ENCODE measurements around the gene TMEM269. TPM values are rescaled to one million over a fixed set of nuclear protein-coding genes. Genes with fewer than 3 reads are reported as not detected.

Gene TMEM269
- total RNA-seq, 3 donors from 2014 or later, result not detected

GRCh38 chr1:42780176-42780575, 4.6 kb upstream of the TMEM269 start:
- DNase-seq (no peak), ATAC-seq (no peak)
- TF ChIP-seq CTCF (IDR thresholded peaks at IDR 0.05), result no peak
- H3K4me3 ChIP-seq, result no peak overlapping the region
- intact Hi-C loops (cut with DNase I, micrococcal nuclease), result no loop called here
- peaks cover 3% of the 10 kb centered on the region for H3K4me1 ChIP-seq (ENCODE audit: low read depth)
- no peaks in the 10 kb centered on the region for H3K9me3 ChIP-seq
- peaks cover 5% of the 10 kb centered on the region for H3K36me3 ChIP-seq (ENCODE audit: low read depth)

GRCh38 chr1:42783092-42783491, 1.7 kb upstream of the TMEM269 start:
- no peak overlapping the region for H3K4me3 ChIP-seq
- intact Hi-C loops (cut with DNase I, micrococcal nuclease), result no loop called here
- ATAC-seq (no peak), DNase-seq (no peak)
- no peaks in the 10 kb centered on the region for H3K36me3 ChIP-seq (ENCODE audit: low read depth)
- no peak for TF ChIP-seq CTCF (IDR thresholded peaks at IDR 0.05)
- peaks cover 3% of the 10 kb centered on the region for H3K4me1 ChIP-seq (ENCODE audit: low read depth)
- no peaks in the 10 kb centered on the region for H3K9me3 ChIP-seq

GRCh38 chr1:42784547-42784945, 245 bp upstream of the TMEM269 start:
- H3K9me3 ChIP-seq, result no peaks in the 10 kb centered on the region
- no peak for TF ChIP-seq CTCF (IDR thresholded peaks at IDR 0.05)
- H3K4me1 ChIP-seq (ENCODE audit: low read depth), result peaks cover 3% of the 10 kb centered on the region
- ATAC-seq (no peak), DNase-seq (no peak)
- no peaks in the 10 kb centered on the region for H3K36me3 ChIP-seq (ENCODE audit: low read depth)
- intact Hi-C loops (cut with DNase I, micrococcal nuclease), result no loop called here
- no peak overlapping the region for H3K4me3 ChIP-seq

GRCh38 chr1:42786097-42786496, 1.3 kb downstream of the TMEM269 start:
- Histone ChIP-seq H3K9me3 (no peaks in the 10 kb centered on the region), H3K36me3 (ENCODE audit: low read depth) (no peaks in the 10 kb centered on the region), H3K4me1 (ENCODE audit: low read depth) (peaks cover 3% of the 10 kb centered on the region), H3K4me3 (no peak overlapping the region)
- intact Hi-C loops (cut with DNase I, micrococcal nuclease), result no loop called here
- ATAC-seq (no peak), DNase-seq (no peak)
- TF ChIP-seq CTCF (IDR thresholded peaks at IDR 0.05), result no peak

- TF ChIP-seq CTCF (IDR thresholded peaks at IDR 0.05), result no peak
- ATAC-seq (no peak), DNase-seq (no peak)
- intact Hi-C loops (cut with DNase I, micrococcal nuclease), result no loop called here
- no peaks in the 10 kb centered on the region for H3K9me3 ChIP-seq
- H3K4me3 ChIP-seq, result no peak overlapping the region
- H3K36me3 ChIP-seq (ENCODE audit: low read depth), result no peaks in the 10 kb centered on the region
- peaks cover 3% of the 10 kb centered on the region for H3K4me1 ChIP-seq (ENCODE audit: low read depth)
Observed at GRCh38 chr1:42788021-42788420, 3.2 kb downstream of the TMEM269 start.

- no peak for TF ChIP-seq CTCF (IDR thresholded peaks at IDR 0.05)
- Histone ChIP-seq H3K4me1 (ENCODE audit: low read depth) (no peaks in the 10 kb centered on the region), H3K9me3 (no peaks in the 10 kb centered on the region), H3K4me3 (no peak overlapping the region), H3K36me3 (ENCODE audit: low read depth) (no peaks in the 10 kb centered on the region)
- intact Hi-C loops (cut with DNase I, micrococcal nuclease), result no loop called here
- no peak for DNase-seq
- ATAC-seq, result no peak
Observed at GRCh38 chr1:42793824-42794223, 9.0 kb downstream of the TMEM269 start.
